NCI-H2107 treated with DMSO at 0.1 percent for 48 hours (cell line): ENCODE results near the gene COL11A2.
A peak's percentile ranks its signal among the peaks of the same experiment; 100 is the strongest.

Experiments used
- DNase-seq: peaks from one replicate; lab custom pipeline; 2025; ENCODE audit not compliant: unreplicated experiment; lab: John Stamatoyannopoulos, UW

The COL11A2 gene

DNA sequence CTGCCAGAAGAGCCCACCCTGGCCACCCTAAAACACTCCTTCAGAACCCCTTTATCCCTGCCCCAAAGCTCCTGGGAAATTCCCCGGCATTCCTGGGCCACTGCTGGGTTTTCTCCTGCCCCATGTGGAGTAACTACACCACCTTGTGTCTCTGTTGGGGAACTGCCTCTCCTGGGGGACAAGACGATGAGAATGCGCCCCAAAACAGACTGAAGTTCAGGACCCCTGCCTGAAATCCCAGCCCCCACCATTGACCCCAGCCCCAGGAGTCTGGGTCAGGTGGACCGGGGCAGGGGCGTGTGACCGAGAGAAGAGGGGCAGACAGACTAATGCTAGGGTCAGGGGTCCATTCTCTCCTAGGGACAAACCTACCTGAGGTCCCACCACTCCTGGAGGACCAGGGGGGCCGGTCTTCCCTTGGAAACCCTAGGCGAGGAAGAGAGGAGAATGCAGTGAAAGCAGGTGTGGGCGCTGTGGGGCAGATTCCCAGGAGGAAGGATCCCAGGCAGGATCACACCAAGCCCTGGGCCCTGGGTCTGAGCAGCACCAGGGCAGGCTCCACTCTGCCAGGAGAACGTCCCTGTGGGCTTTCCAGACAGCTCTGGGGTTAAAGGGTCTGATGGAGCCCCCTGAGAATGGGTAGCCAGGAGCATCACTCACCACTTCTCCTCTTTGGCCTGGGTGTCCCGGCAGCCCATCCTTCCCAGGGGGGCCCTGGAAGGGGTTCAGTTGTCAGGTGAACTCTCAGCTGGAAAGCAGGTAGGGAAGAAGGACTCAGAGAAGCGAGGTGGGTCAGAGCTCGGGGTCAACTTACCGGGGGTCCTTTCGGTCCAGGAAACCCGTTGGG lies 19.4 kb downstream of the COL11A2 start:
- DNase-seq: peak; percentile 3

DNA sequence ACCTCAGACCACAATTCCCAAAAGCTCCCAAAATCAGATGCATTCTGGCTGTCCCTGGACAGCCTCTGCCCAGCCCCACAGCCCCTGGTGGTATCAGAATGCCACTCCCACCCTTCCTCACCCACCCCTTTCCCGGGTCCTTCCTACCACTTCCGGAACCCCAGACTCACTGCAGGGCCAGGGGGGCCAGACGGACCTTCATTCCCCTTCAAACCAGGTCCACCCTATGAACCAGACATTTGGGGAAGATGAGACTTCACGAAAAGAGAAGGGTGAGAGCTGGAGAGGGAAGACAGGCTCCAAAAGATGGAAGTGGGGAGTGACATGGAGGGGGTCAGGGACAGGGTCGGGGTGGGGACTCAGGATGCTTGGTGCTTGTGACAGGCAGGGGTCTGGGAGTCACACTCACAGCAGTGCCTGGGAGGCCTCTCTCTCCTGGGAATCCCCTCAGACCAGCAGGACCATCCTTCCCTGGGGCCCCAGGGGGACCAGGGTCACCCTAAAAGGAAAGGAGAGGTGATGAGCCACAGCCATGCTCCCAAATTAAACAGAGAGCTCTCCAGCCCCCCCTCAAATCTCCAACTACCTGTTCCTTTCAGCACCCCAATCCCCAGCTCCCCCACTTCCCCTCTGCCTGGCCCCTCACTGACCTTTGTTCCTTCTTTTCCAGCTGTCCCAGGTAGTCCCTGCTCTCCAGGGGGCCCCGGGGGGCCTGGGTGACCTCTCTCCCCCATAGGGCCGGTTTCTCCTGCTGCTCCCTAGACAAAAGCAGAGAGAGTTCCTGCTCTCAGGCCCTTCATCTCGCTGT lies 20.2 kb downstream of the COL11A2 start:
- no peak for DNase-seq

DNA sequence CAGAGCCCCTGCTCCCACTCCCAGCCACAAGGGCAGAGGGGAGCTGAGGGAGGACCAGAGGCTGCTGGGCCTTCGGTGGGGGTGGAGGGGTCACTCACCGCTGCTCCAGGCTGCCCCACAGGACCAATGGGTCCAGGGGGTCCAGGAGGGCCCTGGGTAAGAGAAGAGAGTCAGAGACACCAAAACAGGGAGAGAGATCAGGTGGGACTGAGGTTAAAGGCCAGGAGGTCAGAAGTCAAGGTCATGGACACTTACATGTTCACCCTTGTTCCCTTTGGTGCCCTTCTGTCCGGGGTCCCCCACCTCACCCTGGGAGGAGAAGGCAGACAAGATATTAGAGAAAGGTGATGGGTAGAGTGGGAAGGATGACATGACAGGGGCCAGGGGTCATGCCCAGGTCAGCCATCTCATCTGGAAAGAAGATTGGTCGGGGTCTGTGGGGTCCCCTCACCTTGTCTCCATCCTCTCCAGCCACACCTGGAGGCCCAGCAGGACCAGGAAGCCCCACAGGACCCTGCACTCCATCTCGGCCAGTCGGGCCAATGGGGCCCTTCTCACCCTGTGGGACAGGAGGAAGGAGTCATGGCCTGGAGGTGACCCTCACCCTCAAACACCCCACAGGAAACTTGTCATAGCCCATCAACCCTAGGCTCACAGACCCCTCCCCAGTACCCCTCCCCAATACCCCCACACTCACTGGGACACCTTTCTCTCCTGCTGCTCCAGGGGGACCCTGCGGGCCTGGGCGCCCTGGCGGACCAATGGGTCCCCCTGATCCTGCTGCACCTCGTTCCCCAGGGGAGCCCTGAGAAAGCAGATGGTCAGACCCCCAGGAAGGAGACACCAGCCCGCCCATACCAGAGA lies 21.0 kb downstream of the COL11A2 start:
- DNase-seq: no peak

DNA sequence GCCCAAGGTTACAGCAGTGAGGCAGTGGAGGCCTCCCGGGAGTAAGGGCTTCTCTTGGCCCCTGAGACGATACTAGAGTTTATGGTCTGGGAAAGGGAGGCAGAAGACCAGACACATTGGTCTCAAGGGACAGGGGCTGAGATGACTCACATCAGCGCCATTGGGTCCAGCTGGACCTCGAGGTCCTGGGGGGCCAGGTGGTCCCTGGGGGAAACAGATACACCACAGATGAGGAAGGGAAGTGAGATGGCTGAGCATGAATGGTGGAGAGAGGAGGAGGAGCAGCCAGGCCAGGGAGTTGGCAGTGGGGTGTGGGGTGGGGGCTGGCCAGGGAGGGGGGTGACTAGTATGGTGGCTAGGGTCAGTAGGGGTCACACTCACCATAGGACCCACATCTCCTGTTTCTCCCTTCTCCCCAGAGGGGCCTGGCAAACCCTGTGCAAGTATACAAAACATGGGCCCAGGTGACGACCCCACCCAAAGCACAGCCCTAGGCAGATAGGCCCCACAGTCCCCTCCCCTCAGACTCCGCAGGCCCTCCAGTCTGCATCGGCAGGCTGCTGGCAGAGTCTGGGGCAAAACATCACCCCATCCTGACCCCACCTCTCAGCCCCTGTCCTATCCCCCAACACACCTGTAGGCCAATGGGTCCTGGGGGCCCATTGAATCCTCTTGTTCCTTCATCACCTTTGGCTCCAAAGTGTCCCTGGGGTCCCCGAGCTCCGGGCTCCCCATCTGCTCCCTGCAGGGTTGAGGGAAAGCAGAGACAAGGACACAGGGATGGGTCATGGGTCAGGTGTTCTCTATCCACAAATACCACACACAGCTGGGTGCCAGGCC lies 21.9 kb downstream of the COL11A2 start:
- no peak for DNase-seq

DNA sequence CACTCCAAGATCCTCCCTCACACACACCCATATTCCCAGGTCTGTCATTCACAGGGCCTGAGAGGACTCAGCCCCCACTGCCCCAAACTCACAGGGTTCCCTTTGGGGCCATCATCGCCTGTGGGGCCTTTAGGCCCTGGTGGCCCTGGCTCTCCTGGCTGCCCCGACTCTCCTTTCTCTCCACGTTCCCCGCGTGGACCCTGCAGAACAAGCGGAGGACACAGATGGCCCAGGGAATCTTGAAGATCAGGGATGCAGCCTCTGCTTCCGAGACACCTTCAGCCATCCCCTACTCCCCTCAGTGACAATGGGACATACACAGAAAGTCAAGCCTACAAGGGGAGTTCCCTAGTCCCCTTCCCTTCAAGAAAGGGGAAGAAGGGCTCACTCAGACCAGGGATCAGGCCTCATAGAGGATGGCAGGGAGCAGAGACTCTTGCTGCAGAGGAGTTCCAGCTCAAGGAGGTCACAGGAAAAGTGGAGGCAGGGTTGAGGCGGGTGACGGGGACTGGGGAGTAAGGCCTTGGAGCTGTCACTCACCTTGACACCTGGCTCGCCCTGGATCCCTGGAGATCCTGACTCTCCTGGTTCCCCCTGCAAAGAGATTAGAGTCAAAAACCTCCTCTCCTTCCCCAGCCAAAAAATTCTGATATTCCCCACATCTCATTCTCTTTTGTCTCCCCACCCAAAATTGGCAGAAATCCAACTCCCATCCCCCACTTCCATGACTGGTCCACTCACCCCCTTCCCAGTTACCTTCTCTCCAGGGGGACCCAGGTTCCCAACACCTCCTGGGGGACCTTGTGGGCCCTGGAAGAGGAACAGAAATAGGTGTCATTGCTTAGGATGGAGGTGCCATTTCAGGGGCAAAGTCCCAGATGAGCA lies 22.7 kb downstream of the COL11A2 start:
- no peak for DNase-seq

DNA sequence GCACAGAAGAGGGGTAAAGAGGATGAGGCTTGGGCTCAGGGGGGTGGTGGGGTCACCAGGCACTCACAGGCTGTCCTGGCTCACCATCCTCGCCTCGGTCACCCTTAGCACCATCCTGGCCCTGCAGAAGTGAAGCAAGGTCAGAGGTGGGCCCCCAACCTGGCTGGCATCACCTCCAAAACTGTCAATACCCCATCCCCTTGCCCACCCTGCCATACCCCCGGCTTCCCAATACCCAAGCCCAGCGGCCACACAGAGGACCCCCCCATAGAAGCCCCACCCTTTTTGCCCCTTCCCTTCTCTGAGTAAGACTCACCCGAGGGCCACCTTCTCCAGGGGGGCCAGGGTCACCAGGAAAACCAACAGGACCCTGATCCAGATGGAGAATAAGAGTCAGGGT lies 23.6 kb downstream of the COL11A2 start:
- no peak for DNase-seq

DNA sequence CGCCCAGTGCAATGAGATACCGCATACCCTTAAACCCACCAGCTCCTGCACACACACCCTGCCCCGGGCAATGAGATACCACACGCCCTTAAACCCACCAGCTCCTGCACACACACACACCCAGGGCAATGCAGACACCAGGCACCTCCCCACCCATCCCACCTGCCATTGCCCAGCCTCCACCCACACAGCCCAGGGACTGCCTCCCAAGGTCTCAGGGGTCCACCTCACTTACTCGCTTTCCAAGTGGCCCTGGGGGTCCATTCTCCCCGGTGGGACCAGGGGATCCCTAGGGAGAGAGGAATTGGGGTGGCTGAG lies 24.0 kb downstream of the COL11A2 start:
- no peak for DNase-seq

DNA sequence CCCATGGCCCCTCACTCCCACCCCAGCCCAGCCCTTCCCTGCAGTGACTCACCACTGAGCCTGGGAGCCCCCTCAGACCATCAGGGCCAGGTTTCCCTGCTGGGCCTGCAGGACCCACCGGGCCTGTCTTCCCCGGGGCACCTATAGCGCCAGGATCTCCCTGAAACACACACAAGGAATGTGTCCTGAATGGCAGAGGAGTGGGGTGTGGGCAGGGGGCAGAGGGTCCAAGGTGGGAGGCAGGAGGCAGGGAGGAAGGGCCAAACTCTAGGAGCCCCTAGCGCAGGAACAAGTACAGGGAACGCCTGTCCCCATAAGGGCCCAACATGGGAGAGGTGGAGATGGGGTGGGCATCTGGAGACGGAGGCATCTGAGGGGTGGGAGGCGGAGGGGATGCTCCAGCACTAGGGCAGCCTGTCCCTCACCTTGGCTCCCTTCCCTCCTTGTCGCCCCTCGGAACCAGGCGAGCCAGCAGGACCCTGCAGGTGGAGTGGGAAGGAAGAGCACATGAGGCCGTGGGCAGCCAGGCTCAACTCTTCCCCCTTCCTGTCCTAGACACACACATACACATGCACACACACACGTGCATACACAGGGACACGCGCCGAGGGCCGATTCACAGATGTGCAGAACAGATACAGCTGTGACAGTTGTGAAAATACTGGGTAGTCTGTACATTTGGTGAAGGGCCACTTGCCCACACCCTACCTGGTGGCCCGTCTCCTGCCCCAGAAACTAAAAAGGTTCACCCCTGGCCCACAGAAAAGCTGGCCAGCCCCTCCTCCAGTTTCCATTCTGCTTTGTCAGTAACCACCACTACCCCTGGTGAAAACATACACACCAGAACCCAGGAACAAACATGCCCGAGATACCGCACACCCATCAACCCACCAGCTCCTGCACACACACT lies 24.6 kb downstream of the COL11A2 start:
- no peak for DNase-seq

DNA sequence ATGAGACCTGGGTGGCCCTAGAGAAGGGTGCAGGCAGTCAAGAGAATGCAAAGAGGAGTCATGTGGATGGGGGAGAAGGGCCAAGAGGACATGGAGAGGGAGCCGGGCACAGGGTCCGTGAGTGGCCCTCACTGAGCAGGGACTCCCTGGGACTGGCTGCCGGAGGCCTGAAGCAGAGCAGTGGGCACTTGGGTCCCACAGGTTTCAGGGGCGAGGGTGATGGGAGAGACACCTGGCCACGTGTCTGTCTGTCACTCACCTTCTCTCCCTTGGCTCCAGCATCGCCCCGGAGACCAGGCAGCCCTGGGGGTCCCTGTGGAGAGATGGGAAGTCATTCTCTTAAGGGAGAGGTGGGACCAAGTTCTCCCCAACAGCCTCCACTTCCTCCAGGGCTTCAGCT lies 25.5 kb downstream of the COL11A2 start:
- no peak for DNase-seq

DNA sequence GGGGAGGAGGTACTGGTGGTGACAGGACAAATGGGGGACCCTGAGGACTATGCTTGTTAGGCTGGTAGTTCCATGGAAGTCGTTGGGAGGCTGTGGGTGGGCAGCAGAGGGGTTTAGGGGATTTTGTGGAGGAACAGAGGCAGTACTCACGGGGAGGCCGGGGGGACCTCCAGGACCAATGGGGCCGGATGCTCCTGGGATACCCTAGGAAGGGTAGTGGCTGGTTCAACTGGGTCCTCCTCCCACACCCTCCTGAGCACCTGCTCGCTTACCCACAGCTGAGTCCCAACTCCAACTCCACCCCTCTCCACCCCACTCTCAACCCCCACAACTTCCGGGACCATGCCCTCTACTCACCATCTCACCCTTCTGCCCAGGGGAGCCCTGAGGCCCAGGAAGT lies 25.9 kb downstream of the COL11A2 start:
- no peak for DNase-seq

DNA sequence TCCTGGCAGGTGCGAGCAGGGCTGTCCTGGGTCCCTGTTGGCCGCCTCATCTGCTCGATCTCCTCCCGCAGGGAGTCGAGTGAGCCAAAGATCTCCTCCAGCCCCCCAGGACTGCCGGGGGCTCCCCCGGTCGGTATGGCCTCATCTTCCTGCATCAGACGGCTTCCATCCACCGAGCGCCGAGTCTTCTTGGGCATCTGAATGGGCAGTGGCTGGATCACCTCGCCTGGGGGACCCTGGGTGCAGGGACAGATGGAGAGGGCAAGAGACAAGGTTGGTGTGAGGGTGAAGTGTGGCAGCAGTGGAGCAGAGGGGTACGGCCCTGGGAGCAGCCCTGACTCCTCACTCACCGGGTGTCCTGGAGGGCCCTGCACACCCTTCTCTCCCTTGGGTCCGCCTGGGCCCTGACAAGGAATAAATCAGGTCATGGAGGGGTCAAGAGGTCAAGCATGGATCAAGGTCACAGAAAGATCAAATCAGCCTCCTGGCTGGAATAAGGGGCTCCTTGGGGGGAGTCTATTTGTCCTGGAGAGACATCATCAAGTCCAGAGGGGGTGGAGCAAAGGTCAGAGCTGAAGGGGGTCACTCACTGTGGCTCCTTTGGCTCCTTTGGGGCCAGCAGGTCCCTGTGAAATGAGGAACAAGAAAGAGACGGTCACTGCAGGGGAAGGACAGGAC lies 26.5 kb downstream of the COL11A2 start:
- DNase-seq: no peak

DNA sequence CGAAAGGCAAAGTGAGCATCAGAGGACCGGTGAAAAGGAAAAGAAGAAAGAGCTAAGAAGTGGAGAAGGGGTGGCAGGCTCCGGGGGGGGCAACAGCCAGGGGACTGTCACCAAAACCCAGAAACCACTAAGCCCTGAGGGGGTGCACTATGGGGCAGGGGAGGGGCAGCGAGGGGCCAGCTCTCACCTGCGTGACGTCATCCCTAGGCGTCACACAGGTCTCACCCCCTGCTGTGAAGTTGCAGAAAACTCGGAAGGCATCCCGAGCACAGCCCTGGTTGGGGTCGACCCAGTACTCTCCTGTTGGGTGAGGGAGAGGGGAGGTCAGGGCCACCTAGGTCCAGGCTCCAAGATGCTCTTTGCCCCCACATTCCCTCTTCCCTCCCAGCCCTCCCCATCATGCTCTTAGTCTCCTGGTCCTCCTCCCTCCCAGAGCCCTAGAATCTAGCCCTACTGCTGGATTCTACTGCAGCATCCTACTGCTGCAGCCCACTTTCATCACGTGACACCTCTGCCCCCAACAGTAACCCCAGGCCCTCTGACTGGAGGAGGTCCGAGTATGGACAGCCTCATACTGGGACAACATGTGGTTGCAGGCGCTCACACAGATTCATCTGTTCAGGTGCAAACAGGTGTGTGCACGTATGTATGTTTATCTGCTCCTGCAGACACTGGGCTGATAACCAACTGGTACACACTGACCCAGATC lies 27.4 kb downstream of the COL11A2 start:
- DNase-seq: no peak

DNA sequence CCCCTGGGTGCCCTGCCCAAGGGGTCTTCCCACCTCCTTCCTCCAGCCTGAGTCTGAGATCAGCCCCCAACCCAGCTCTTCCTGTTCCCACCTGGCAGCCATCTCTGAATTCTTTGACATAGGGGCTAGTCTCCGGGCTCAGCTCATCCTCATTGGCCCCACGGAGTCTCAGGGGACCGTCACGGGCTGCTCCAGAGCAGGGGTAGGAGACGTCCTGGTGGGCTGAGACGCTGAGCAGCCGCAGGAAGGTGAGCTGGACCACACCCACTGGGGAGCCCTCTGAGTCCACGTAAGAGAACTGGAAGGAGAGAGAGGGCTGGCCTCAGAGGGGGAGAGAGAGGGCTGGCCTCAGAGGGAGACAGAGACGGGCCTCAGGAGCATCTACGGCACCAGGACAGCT lies 28.1 kb downstream of the COL11A2 start:
- DNase-seq: no peak

DNA sequence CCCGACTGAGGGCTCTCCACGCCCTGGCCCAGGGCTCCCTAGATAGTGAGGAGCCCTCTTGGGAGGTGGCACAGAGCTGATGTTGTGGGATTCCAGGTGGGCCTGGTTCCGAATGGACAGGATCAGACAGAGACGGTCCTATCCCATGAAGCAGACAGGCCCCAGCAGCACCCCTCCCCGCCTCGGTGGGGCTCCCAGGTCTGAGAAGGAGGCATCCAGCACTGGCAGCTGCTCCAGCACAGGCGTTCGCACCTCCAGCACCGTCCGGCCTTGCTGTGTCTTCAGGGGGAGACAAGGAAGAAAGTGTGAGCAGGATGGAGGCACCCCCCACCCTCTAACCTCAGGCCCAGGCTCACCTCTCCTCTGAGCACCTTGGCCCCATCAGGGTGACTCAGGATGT lies 28.7 kb downstream of the COL11A2 start:
- no peak for DNase-seq

DNA sequence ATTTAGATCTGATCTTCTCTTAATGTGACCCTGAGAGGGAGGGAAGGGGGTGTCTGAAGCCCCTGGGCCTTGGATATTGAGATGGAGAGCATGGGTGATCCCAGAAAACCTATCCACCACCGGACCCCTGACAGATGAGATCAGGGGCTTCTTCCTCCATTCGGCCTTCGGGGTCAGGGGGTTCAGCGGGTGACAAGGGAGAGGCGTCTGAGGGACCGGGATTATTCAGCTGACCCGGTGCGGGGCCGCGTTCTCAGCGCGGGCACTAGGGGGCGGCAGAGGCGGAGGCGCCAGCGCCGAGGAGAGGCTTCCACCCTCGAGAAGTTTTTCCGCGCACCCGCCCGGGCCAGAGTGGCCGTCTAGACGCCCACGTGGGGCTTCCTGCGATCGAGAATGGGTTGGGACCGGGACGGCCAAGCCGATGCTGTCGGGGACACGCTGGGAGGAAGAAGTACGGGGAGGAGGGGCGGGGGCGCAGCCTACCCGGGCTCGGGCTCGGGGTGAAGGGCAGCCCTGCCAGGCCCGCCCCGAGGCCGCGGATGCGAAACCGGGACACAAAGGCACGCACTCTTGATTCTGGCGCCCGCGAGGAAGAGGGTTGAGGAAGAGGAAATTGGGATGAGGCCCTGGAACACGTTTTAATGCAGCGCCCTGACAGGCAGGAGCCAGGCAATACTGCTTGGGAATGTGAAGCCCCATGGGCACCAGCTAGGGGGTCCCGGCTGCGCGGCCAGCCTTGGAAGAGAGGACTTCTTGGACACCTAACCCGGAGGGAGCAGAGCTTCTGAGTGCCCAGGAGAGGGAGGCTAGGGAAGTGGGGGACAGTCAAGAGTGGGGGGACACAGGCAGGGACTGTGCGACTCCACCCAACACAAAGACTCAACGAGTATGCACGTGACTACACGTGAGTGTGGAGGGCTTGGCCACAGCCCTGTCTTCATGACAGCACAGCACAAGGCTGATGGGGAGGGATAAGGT lies 30.6 kb downstream of the COL11A2 start:
- DNase-seq: peak; percentile 3

DNA sequence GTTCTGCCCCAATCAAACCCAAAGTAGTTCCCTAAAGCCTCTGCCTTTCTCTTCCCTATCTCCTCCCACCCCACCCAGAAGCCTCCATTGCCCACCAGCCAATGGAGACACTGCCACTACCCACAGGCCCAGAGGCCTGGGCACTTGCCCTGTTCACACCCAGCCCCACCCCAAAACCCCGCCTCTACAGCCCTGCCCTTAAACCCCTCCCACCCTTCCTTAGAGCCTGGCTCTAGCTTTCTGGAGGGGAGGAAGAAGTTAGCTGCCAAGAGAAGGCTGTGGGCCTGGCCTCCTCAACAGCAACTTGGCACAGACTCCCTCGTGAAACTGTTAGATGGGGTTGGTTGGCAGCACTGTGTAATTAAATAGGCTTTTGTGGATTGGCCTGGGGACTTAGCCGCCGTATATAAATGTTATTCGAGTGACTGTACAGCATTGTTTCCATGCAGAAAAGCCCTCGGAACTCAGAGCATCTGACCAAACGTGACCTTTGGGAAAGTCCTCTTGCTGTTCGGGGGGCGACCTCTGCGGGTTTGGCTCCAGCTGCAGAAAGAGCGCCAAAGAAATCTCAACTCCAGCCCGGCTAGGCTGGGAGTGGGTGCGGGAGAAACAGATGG lies 31.4 kb downstream of the COL11A2 start:
- no peak for DNase-seq
